ENCODE measurements around the gene CALN1. TPM values are rescaled to one million over a fixed set of nuclear protein-coding genes. Genes with fewer than 3 reads are reported as not detected.

CALN1 gene
- total and polyA plus RNA-seq, 7 donors: 0.01 to 0.06 (median 0.02) TPM; not detected in 2

- ATAC-seq: no peak
- intact Hi-C loops (cut with DNase I): no loop called here
Observed at GRCh38 chr7:72445580-72445979, 33.4 kb upstream of the CALN1 start.

DNA sequence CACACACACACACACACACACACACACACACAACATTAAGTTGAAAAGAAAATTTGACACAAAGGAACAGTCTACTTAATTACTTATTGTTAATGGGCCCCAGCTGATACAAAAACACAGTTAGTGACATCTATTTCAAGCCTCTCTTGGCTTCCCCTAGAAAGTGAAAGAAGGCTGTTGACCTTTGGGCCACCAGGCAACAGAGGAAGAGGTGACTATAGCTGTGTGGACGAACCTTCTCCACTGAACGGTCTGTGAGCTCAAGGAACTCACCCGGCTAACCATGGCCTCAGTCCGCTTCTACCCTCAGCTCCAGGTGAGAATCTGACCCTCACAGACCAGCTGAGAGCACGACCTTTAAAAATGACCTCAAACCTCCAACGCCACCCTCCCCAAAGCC is 32.9 kb upstream of the CALN1 start:
- H3K9me3 ChIP-seq: no peaks in the 10 kb centered on the region
- H3K27ac ChIP-seq: no peak overlapping the region
- no peaks in the 10 kb centered on the region for H3K4me1 ChIP-seq
- ATAC-seq: no peak
- no peak overlapping the region for H3K4me3 ChIP-seq
- no peak for DNase-seq
- WGBS, 3 donors: 78 to 80% (median 79%) methylated on average over 6 of the region's 6 CpGs
- H3K27me3 ChIP-seq (ENCODE audit: insufficient read depth in 3 of 3, low read length in 2 of 3): peaks cover 0 to 26% (median 7%) of the 10 kb centered on the region in 3 donors
- TF ChIP-seq, protein P1, sequence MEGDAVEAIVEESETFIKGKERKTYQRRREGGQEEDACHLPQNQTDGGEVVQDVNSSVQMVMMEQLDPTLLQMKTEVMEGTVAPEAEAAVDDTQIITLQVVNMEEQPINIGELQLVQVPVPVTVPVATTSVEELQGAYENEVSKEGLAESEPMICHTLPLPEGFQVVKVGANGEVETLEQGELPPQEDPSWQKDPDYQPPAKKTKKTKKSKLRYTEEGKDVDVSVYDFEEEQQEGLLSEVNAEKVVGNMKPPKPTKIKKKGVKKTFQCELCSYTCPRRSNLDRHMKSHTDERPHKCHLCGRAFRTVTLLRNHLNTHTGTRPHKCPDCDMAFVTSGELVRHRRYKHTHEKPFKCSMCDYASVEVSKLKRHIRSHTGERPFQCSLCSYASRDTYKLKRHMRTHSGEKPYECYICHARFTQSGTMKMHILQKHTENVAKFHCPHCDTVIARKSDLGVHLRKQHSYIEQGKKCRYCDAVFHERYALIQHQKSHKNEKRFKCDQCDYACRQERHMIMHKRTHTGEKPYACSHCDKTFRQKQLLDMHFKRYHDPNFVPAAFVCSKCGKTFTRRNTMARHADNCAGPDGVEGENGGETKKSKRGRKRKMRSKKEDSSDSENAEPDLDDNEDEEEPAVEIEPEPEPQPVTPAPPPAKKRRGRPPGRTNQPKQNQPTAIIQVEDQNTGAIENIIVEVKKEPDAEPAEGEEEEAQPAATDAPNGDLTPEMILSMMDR (IDR thresholded peaks at IDR 0.05): no peak
- intact Hi-C loops (cut with DNase I): no loop called here
- no peaks in the 10 kb centered on the region for H3K36me3 ChIP-seq (ENCODE audit: insufficient read depth in 1 of 2, low read depth in 1 of 2)

More at GRCh38 chr7:72445580-72445979, 33.4 kb upstream of the CALN1 start:
- Histone ChIP-seq H3K36me3 (ENCODE audit: insufficient read depth in 1 of 2, low read depth in 1 of 2) (no peaks in the 10 kb centered on the region), H3K4me1 (no peaks in the 10 kb centered on the region), H3K27me3 (ENCODE audit: insufficient read depth in 3 of 3, low read length in 2 of 3) (peaks cover 0 to 26% (median 7%) of the 10 kb centered on the region in 3 donors), H3K9me3 (no peaks in the 10 kb centered on the region), H3K4me3 (no peak overlapping the region), H3K27ac (no peak overlapping the region)
- TF ChIP-seq, protein P1 (IDR thresholded peaks at IDR 0.05): no peak
- no peak for DNase-seq
- WGBS, 3 donors: 34 to 48% (median 35%) methylated on average over 10 of the region's 10 CpGs

GRCh38 chr7:72444026-72444776 is 32.1 kb upstream of the CALN1 start:
- no peak overlapping the region for H3K4me3 ChIP-seq
- intact Hi-C loops (cut with DNase I): no loop called here
- ATAC-seq (no peak), DNase-seq (no peak)
- WGBS, 3 donors: 69 to 75% (median 72%) methylated on average over 8 of the region's 8 CpGs
- TF ChIP-seq, protein P1 (IDR thresholded peaks at IDR 0.05): no peak
- H3K36me3 ChIP-seq (ENCODE audit: insufficient read depth in 1 of 2, low read depth in 1 of 2): no peaks in the 10 kb centered on the region
- peaks cover 0 to 26% (median 7%) of the 10 kb centered on the region in 3 donors for H3K27me3 ChIP-seq (ENCODE audit: insufficient read depth in 3 of 3, low read length in 2 of 3)
- H3K9me3 ChIP-seq: no peaks in the 10 kb centered on the region
- no peaks in the 10 kb centered on the region for H3K4me1 ChIP-seq
- H3K27ac ChIP-seq: no peak overlapping the region

GRCh38 chr7:72441791-72442190 is 29.7 kb upstream of the CALN1 start:
- WGBS, 3 donors: 31 to 38% (median 37%) methylated on average over 8 of the region's 8 CpGs
- no peaks in the 10 kb centered on the region for H3K9me3 ChIP-seq
- no peak overlapping the region for H3K4me3 ChIP-seq
- no peaks in the 10 kb centered on the region for H3K36me3 ChIP-seq (ENCODE audit: insufficient read depth in 1 of 2, low read depth in 1 of 2)
- ATAC-seq (no peak), DNase-seq (no peak)
- intact Hi-C loops (cut with DNase I): no loop called here
- H3K27ac ChIP-seq: no peak overlapping the region
- H3K4me1 ChIP-seq: no peaks in the 10 kb centered on the region
- TF ChIP-seq, protein P1 (IDR thresholded peaks at IDR 0.05): no peak
- H3K27me3 ChIP-seq (ENCODE audit: insufficient read depth in 3 of 3, low read length in 2 of 3): peaks cover 0 to 23% (median 3%) of the 10 kb centered on the region in 3 donors

All from psoas muscle (tissue), 8 donors.